Activated CD8-positive, alpha-beta memory T cell treated with anti-CD3 and anti-CD28 coated beads, Interleukin-2, amount 50 U/mL, for 24 hours (primary cell): ENCODE results near the gene TNIK.
"Not testable (repeated sequence)": the region's sequence is repeated elsewhere in the genome, so short reads cannot be mapped to it uniquely, and the experiment has no call there.

Source experiments
- DNase-seq: peaks from one replicate; pipeline ENCODE4 v3.0.0-alpha.2; 2020; ENCODE audit errors: extremely low read depth

The TNIK gene

GRCh38 chr3:171446301-171446700 is 13.9 kb downstream of the TNIK start:
- DNase-seq, result no peak

GRCh38 chr3:171445620-171446204 is 14.5 kb downstream of the TNIK start:
- DNase-seq, result no peak

- DNase-seq, result no peak
Observed at GRCh38 chr3:171444001-171444690, 16.1 kb downstream of the TNIK start.

GRCh38 chr3:171443211-171443957 is 16.8 kb downstream of the TNIK start:
- no peak for DNase-seq

GRCh38 chr3:171442184-171442583 is 18.0 kb downstream of the TNIK start:
- no peak for DNase-seq

GRCh38 chr3:171441381-171441780 is 18.8 kb downstream of the TNIK start:
- DNase-seq, result no peak

- DNase-seq, result no peak
Observed at GRCh38 chr3:171439996-171440395, 20.2 kb downstream of the TNIK start.

GRCh38 chr3:171437115-171437756 is 23.0 kb downstream of the TNIK start:
- DNase-seq, result no peak

- no peak for DNase-seq
Observed at GRCh38 chr3:171436380-171436779, 23.8 kb downstream of the TNIK start.

- DNase-seq, result no peak
Observed at GRCh38 chr3:171435757-171436156, 24.4 kb downstream of the TNIK start.

GRCh38 chr3:171435143-171435542 is 25.1 kb downstream of the TNIK start:
- no peak for DNase-seq

GRCh38 chr3:171432548-171432947 is 27.7 kb downstream of the TNIK start:
- no peak for DNase-seq

- no peak for DNase-seq
Observed at GRCh38 chr3:171431550-171431949, 28.7 kb downstream of the TNIK start.

- DNase-seq, result no peak
Observed at GRCh38 chr3:171430530-171430929, 29.7 kb downstream of the TNIK start.

- DNase-seq, result no peak
Observed at GRCh38 chr3:171429635-171430034, 30.6 kb downstream of the TNIK start.

GRCh38 chr3:171428892-171429291 is 31.3 kb downstream of the TNIK start:
- no peak for DNase-seq

GRCh38 chr3:171428321-171428787 is 31.9 kb downstream of the TNIK start:
- no peak for DNase-seq

GRCh38 chr3:171427771-171428320 is 32.4 kb downstream of the TNIK start:
- DNase-seq, result no peak

GRCh38 chr3:171424063-171424462 is 36.1 kb downstream of the TNIK start:
- not testable (repeated sequence) for DNase-seq

GRCh38 chr3:171422855-171423254 is 37.4 kb downstream of the TNIK start:
- DNase-seq, result not testable (repeated sequence)

GRCh38 chr3:171420667-171421066 is 39.5 kb downstream of the TNIK start:
- no peak for DNase-seq

- no peak for DNase-seq
Observed at GRCh38 chr3:171419457-171419856, 40.7 kb downstream of the TNIK start.
